ENCODE data around the gene NAT9. TPM values are rescaled to one million over a fixed set of nuclear protein-coding genes. Genes with fewer than 3 reads are reported as not detected.
A peak's percentile ranks its signal among the peaks of the same experiment; 100 is the strongest.

NAT9 gene, protein sequence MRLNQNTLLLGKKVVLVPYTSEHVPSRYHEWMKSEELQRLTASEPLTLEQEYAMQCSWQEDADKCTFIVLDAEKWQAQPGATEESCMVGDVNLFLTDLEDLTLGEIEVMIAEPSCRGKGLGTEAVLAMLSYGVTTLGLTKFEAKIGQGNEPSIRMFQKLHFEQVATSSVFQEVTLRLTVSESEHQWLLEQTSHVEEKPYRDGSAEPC
- total RNA-seq (2014; rRNA removed; shearing (Covaris generic); ENCODE audit: low replicate concordance): 25.3 and 66.8 TPM in 2 replicates

DNA sequence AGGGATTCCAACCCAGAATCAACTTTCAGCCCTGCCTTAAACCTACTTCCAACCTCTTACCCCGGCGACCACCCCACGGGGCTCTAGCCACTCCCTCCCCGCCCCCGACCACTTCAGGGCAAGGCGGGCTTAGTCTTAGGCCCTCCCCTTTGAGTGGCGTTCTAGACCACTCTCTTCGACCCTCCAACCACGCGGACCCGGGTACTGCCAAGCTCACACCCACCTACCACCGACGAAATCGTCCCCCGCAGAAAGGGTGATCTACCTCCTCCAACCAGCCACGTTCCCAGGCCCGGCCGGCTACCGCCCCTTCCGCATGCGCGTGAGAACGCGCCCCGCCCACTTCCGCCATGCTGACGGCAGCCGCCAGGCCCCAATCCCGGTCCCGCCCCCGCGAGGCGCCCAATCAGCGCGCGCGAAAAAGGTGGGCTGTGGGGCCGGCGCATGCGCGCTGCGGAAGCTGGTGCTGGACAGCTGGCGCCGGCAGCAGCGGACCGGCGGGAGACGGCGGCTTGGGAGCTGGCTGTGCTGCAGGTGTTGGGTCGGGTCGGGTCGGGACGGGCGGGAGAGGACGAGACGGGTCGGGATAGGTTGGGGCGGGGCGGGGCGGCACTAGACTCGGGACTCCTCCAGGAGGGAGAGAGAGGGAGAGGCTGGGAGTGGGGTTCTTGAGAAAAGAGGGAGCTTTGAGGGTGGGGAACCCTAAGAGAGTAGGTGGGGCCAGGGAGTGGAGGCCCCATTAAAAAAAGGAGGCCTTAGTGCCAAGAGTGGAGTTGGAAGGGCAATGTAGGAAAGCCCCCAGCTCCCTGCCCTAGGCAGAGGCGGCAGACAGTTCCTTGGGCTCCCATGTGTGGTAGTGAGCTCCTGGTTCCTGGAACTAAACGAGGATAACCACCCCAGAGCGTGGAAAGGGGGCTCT is at the start of gene NAT9:
TSS of gene NAT9 (minus strand) at position 302 of the 919 bp plus-strand sequence. CDS start 647 bp downstream, outside the sequence.
- Histone ChIP-seq H4K20me1 (ENCODE audit: insufficient read depth, low read depth, low read length) (no peaks in the 10 kb centered on the region; the same call in 1 of the 2 replicates), H3K4me2 (ENCODE audit: low read depth, low read length, poor library complexity, severe bottlenecking) (peak within 1 kb of the TSS; percentile 91), H3K9ac (ENCODE audit: low read length) (peak within 1 kb of the TSS; percentile 83), H3K27ac (ENCODE audit: low read length) (peak within 1 kb of the TSS; percentile 43; the same call in 1 of the 2 replicates), H3K9me2 (replicated peaks; ENCODE audit: insufficient read depth, low read length) (no peaks in the 10 kb centered on the region), H3K36me3 (ENCODE audit: insufficient read depth, low read length) (peaks cover 6% of the 10 kb centered on the region; the same call in 1 of the 2 replicates), H3K9me3 (ENCODE audit: low read length) (no peaks in the 10 kb centered on the region), H3K27me3 (ENCODE audit: low read length) (no peaks in the 10 kb centered on the region), H3K4me1 (ENCODE audit: low read length) (peaks cover 33% of the 10 kb centered on the region), H3K79me2 (ENCODE audit: low read length) (peaks cover 39% of the 10 kb centered on the region), H2AFZ (ENCODE audit: low read length) (peak within 1 kb of the TSS; percentile 2; the same call in 1 of the 2 replicates), H3K4me3 (ENCODE audit: low read length) (peak within 1 kb of the TSS; percentile 87)
- peak; percentile 99 for DNase-seq

DNA sequence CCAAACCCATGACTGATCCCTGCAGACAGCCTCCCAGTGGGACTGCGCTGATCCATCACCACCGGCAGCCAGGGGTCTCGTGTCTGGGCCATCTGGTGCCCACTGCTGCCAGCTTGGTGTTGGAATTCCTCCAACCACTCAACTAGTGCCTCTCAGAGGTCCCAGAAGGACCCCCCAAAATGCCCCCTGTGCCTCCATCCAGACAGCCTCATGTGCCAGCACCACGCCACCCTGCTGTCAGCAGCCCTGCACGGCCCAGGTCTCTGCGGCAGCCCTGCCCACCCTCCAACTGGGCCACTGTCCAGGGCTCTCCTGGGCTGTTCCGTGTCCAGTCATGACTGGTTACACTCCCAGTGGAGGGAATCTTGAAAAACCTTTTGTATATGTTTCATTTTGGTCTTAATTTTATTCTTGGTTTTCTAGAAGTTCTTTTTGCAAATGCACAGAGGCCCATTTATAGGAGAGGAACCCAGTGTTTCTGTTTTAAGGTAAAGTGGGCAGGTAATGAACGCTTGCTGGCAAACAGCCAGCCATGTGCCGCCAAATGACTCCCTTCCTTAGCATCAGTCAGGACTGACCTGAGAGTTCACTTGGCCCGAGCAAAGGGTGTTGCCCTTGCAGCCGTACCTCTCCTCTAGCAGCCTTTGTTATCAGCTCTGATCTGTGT is 48.9 kb upstream of the NAT9 start:
- DNase-seq: no peak
- Histone ChIP-seq H3K27ac (ENCODE audit: low read length) (no peak overlapping the region), H3K9me3 (ENCODE audit: low read length) (no peaks in the 10 kb centered on the region), H3K36me3 (ENCODE audit: insufficient read depth, low read length) (no peaks in the 10 kb centered on the region), H4K20me1 (ENCODE audit: insufficient read depth, low read depth, low read length) (no peaks in the 10 kb centered on the region), H3K4me1 (ENCODE audit: low read length) (no peaks in the 10 kb centered on the region), H3K79me2 (ENCODE audit: low read length) (no peaks in the 10 kb centered on the region), H3K4me3 (ENCODE audit: low read length) (no peak overlapping the region), H2AFZ (ENCODE audit: low read length) (no peak overlapping the region), H3K4me2 (ENCODE audit: low read depth, low read length, poor library complexity, severe bottlenecking) (no peak overlapping the region), H3K9me2 (replicated peaks; ENCODE audit: insufficient read depth, low read length) (no peaks in the 10 kb centered on the region), H3K27me3 (ENCODE audit: low read length) (no peaks in the 10 kb centered on the region), H3K9ac (ENCODE audit: low read length) (no peak overlapping the region)

DNA sequence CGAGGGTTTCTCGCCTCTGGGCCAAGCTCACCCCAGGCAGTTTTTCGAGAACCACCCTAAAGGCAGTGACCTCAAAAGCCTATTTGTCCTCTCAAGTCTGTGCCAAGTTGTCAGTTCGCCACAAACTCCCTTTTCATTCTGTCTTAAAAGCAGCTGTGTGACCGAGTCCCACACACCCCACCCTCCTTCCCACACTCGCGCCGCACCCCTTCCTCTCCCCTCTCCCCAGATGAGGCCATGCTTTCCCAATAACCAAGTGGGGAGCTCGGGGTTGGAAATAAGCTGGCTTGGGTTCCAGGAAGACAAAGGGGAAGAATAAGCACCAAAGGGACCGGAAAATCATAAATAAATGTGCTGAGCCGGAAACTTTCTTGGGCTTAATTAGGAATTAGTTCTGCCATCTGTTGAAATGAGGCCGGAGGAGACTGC is 46.8 kb upstream of the NAT9 start:
- Histone ChIP-seq H3K79me2 (ENCODE audit: low read length) (no peaks in the 10 kb centered on the region), H3K36me3 (ENCODE audit: insufficient read depth, low read length) (no peaks in the 10 kb centered on the region), H3K9ac (ENCODE audit: low read length) (no peak overlapping the region), H3K9me2 (replicated peaks; ENCODE audit: insufficient read depth, low read length) (no peaks in the 10 kb centered on the region), H3K27ac (ENCODE audit: low read length) (no peak overlapping the region), H3K4me1 (ENCODE audit: low read length) (no peaks in the 10 kb centered on the region), H3K27me3 (ENCODE audit: low read length) (no peaks in the 10 kb centered on the region), H3K4me2 (ENCODE audit: low read depth, low read length, poor library complexity, severe bottlenecking) (no peak overlapping the region), H3K4me3 (ENCODE audit: low read length) (no peak overlapping the region), H4K20me1 (ENCODE audit: insufficient read depth, low read depth, low read length) (no peaks in the 10 kb centered on the region), H2AFZ (ENCODE audit: low read length) (no peak overlapping the region), H3K9me3 (ENCODE audit: low read length) (no peaks in the 10 kb centered on the region)
- no peak for DNase-seq

DNA sequence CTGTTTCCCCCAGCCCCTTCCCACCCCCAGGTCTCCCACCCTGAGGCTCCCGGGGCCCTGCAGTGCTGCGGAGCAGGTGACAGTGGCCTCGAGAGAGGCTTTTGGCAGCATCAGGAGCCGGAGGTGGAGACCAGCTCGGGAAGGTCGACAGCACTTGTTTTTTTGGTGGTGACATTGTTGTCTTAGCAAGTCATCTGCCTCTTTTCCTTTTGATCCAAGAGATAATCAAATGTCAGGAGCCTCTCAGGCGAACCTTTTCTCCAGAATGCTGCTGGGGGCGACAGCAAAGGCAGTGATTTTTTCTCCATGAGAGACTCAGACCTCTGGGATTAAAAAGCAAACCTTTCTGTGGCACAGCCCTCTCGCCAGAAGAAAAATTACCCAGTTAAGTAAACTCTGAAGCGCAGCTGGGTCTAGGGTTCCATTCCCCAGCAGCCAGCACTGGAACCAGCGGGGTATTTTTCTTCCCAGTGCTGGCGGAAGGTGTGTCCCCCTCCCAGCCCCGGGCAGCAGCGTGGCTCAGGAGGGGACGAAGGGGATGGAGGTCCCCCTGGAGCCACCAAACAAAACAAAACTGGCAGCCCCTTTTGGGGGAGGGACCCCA is 46.3 kb upstream of the NAT9 start:
- H3K36me3 ChIP-seq (ENCODE audit: insufficient read depth, low read length): no peaks in the 10 kb centered on the region

DNA sequence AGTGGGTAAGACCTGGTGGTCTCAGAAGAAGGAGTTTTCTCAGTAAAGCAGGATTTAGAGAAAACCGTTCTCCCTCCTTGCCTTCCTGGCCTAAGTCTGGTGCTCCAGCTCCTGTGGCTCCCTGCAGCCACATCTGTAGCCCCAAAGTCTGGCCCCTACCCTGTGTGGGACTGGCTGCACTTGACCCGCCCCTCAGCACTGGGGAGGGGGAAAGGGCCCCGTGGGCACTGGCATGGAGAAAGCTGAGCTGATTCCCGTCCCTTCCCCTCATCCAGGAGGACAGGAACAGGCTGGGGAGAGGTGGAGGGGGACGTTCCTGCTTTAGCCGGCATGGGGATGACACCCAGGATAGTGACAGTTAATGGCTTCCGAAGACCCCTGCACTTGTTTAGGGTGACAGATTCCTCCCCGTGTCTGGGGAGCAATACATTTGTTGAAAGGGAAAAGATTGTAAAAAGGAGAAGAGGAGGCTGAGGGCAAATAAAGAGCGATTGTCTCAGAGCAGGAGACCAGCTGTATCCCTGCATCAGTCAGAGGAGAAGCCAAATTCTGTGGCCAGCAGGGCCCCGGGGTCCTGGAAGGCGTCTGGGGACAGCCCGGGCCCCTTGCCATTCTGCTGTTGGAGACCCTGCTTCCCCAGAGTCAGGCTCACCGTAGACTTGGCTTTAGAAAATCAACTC is 45.6 kb upstream of the NAT9 start:
- no peak for DNase-seq
- no peaks in the 10 kb centered on the region for H3K79me2 ChIP-seq (ENCODE audit: low read length)
- no peak overlapping the region for H3K4me3 ChIP-seq (ENCODE audit: low read length)
- H3K4me1 ChIP-seq (ENCODE audit: low read length): no peaks in the 10 kb centered on the region
- no peaks in the 10 kb centered on the region for H3K27me3 ChIP-seq (ENCODE audit: low read length)
- H4K20me1 ChIP-seq (ENCODE audit: insufficient read depth, low read depth, low read length): no peaks in the 10 kb centered on the region
- H3K9me3 ChIP-seq (ENCODE audit: low read length): no peaks in the 10 kb centered on the region
- H3K4me2 ChIP-seq (ENCODE audit: low read depth, low read length, poor library complexity, severe bottlenecking): no peak overlapping the region
- H2AFZ ChIP-seq (ENCODE audit: low read length): no peak overlapping the region
- no peak overlapping the region for H3K9ac ChIP-seq (ENCODE audit: low read length)
- no peak overlapping the region for H3K27ac ChIP-seq (ENCODE audit: low read length)
- no peaks in the 10 kb centered on the region for H3K36me3 ChIP-seq (ENCODE audit: insufficient read depth, low read length)
- no peaks in the 10 kb centered on the region for H3K9me2 ChIP-seq (replicated peaks; ENCODE audit: insufficient read depth, low read length)

More for the DNA sequence above, 46.3 kb upstream of the NAT9 start:
- no peak overlapping the region for H3K4me2 ChIP-seq (ENCODE audit: low read depth, low read length, poor library complexity, severe bottlenecking)
- no peak overlapping the region for H3K27ac ChIP-seq (ENCODE audit: low read length)
- no peak overlapping the region for H2AFZ ChIP-seq (ENCODE audit: low read length)
- no peaks in the 10 kb centered on the region for H3K4me1 ChIP-seq (ENCODE audit: low read length)
- no peak overlapping the region for H3K4me3 ChIP-seq (ENCODE audit: low read length)
- H3K79me2 ChIP-seq (ENCODE audit: low read length): no peaks in the 10 kb centered on the region
- H3K27me3 ChIP-seq (ENCODE audit: low read length): no peaks in the 10 kb centered on the region
- no peaks in the 10 kb centered on the region for H3K9me3 ChIP-seq (ENCODE audit: low read length)
- H4K20me1 ChIP-seq (ENCODE audit: insufficient read depth, low read depth, low read length): no peaks in the 10 kb centered on the region
- no peak for DNase-seq
- H3K9me2 ChIP-seq (replicated peaks; ENCODE audit: insufficient read depth, low read length): no peaks in the 10 kb centered on the region
- H3K9ac ChIP-seq (ENCODE audit: low read length): no peak overlapping the region

DNA sequence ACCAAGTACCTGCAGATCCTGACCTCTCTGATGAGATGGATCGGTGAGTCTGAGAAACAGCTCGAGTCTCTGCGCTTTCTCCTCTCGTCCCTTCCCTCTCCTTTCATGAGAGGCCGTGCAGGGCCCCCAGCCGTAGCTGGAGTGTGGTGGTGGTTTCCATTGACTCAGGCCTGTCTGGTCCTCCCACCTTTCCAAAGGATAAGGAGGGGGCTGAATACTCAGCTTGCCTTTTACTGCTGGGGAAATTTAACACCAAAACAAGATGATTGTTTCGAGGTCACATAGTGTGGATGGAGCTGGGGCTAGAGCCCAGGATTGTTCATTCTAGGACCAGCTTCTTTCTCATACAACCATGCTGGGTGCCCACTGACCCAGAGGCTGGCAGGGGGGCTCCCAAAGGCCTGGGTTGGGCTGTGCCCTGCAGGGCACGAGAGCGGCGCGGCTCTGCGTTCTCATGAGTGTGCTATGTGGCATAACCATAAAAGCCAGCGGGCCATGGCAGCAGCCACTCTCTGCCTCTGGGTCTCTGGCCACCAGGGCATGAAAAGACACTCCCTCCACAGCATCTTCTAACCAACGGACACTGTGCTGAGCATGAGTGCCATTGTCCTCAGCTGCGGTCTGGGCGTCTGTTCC is 43.8 kb upstream of the NAT9 start:
- H4K20me1 ChIP-seq (ENCODE audit: insufficient read depth, low read depth, low read length): no peaks in the 10 kb centered on the region
- H3K4me1 ChIP-seq (ENCODE audit: low read length): no peaks in the 10 kb centered on the region
- no peak overlapping the region for H3K9ac ChIP-seq (ENCODE audit: low read length)
- no peaks in the 10 kb centered on the region for H3K27me3 ChIP-seq (ENCODE audit: low read length)
- H3K4me2 ChIP-seq (ENCODE audit: low read depth, low read length, poor library complexity, severe bottlenecking): no peak overlapping the region
- H3K27ac ChIP-seq (ENCODE audit: low read length): no peak overlapping the region
- H3K79me2 ChIP-seq (ENCODE audit: low read length): no peaks in the 10 kb centered on the region
- H3K9me2 ChIP-seq (replicated peaks; ENCODE audit: insufficient read depth, low read length): no peaks in the 10 kb centered on the region
- no peaks in the 10 kb centered on the region for H3K36me3 ChIP-seq (ENCODE audit: insufficient read depth, low read length)
- H3K4me3 ChIP-seq (ENCODE audit: low read length): no peak overlapping the region
- H2AFZ ChIP-seq (ENCODE audit: low read length): no peak overlapping the region
- no peaks in the 10 kb centered on the region for H3K9me3 ChIP-seq (ENCODE audit: low read length)
- no peak for DNase-seq

DNA sequence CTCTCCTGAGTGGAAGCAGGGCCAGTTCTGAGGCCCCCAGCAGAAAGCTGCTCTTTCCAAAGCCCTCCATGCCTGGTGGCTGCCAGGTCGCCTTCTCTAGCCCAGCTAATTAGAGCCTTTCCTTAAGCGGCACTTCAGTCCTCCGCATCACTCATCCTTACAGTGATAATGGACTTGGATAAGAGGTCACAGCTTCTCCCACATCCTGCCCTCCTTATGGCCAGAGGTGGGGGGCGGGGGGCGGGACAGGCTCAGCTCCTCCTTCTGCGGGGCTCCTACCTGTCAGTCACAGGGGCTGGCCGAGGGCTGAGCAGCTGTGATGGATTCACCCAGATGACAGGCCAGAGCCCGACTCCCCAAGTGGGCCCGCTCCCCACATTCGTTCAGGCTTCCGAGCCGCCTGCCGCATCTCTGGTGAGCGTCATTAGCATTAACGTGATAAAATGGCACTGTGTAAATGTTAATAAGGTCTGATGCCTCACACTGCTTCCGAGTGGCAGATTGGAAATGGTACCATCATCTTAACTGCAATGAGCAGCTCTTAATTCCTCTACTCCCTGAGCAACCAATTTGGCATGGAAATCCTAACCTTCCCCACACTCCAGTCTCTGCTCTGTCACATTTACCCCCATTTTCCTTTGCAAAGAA is 42.3 kb upstream of the NAT9 start:
- no peak overlapping the region for H3K4me2 ChIP-seq (ENCODE audit: low read depth, low read length, poor library complexity, severe bottlenecking)
- H3K9me2 ChIP-seq (replicated peaks; ENCODE audit: insufficient read depth, low read length): no peaks in the 10 kb centered on the region
- no peak overlapping the region for H3K9ac ChIP-seq (ENCODE audit: low read length)
- H4K20me1 ChIP-seq (ENCODE audit: insufficient read depth, low read depth, low read length): no peaks in the 10 kb centered on the region
- H2AFZ ChIP-seq (ENCODE audit: low read length): no peak overlapping the region
- no peaks in the 10 kb centered on the region for H3K27me3 ChIP-seq (ENCODE audit: low read length)
- no peaks in the 10 kb centered on the region for H3K79me2 ChIP-seq (ENCODE audit: low read length)
- no peaks in the 10 kb centered on the region for H3K4me1 ChIP-seq (ENCODE audit: low read length)
- H3K4me3 ChIP-seq (ENCODE audit: low read length): no peak overlapping the region
- H3K27ac ChIP-seq (ENCODE audit: low read length): no peak overlapping the region
- no peaks in the 10 kb centered on the region for H3K36me3 ChIP-seq (ENCODE audit: insufficient read depth, low read length)
- no peak for DNase-seq
- no peaks in the 10 kb centered on the region for H3K9me3 ChIP-seq (ENCODE audit: low read length)

All from Karpas-422 (cell line).